ENCODE results near the gene OLAH. TPM values are rescaled to one million over a fixed set of nuclear protein-coding genes. Genes with fewer than 3 reads are reported as not detected.

The OLAH gene
- total RNA-seq, 1 donor from 2014 or later, result 0.59 TPM

- TF ChIP-seq CTCF (IDR thresholded peaks at IDR 0.05), result no peak
- H3K36me3 Mint-ChIP-seq (ENCODE audit: unreplicated experiment), result peaks cover 8% of the 10 kb centered on the region
- no peaks in the 10 kb centered on the region for H3K4me1 Mint-ChIP-seq (ENCODE audit: unreplicated experiment)
- DNase-seq (ENCODE audit: extremely low spot score, unreplicated experiment), result no peak
- H3K9me3 Mint-ChIP-seq (ENCODE audit: unreplicated experiment), result peaks cover 19% of the 10 kb centered on the region
- no peak overlapping the region for H3K4me3 Mint-ChIP-seq (ENCODE audit: unreplicated experiment)
- H3K27ac Mint-ChIP-seq (ENCODE audit: unreplicated experiment), result no peak overlapping the region
- peaks cover 45% of the 10 kb centered on the region for H3K27me3 Mint-ChIP-seq (ENCODE audit: unreplicated experiment)
These were observed 16.2 kb downstream of the OLAH start for GRCh38 chr10:15059914-15060313.

GRCh38 chr10:15060638-15061037 is 16.9 kb downstream of the OLAH start:
- Mint-ChIP-seq H3K27me3 (ENCODE audit: unreplicated experiment) (peaks cover 43% of the 10 kb centered on the region), H3K9me3 (ENCODE audit: unreplicated experiment) (peaks cover 26% of the 10 kb centered on the region)

GRCh38 chr10:15067154-15067553 is 23.4 kb downstream of the OLAH start:
- Mint-ChIP-seq H3K27ac (ENCODE audit: unreplicated experiment) (no peak overlapping the region), H3K9me3 (ENCODE audit: unreplicated experiment) (peaks cover 17% of the 10 kb centered on the region), H3K4me3 (ENCODE audit: unreplicated experiment) (no peak overlapping the region), H3K27me3 (ENCODE audit: unreplicated experiment) (peaks cover 23% of the 10 kb centered on the region), H3K36me3 (ENCODE audit: unreplicated experiment) (peaks cover 5% of the 10 kb centered on the region), H3K4me1 (ENCODE audit: unreplicated experiment) (no peaks in the 10 kb centered on the region)
- TF ChIP-seq CTCF (IDR thresholded peaks at IDR 0.05), result no peak
- DNase-seq (ENCODE audit: extremely low spot score, unreplicated experiment), result no peak

More at GRCh38 chr10:15060638-15061037, 16.9 kb downstream of the OLAH start:
- H3K27ac Mint-ChIP-seq (ENCODE audit: unreplicated experiment), result no peak overlapping the region
- no peak for DNase-seq (ENCODE audit: extremely low spot score, unreplicated experiment)
- H3K36me3 Mint-ChIP-seq (ENCODE audit: unreplicated experiment), result peaks cover 13% of the 10 kb centered on the region
- no peak overlapping the region for H3K4me3 Mint-ChIP-seq (ENCODE audit: unreplicated experiment)
- no peaks in the 10 kb centered on the region for H3K4me1 Mint-ChIP-seq (ENCODE audit: unreplicated experiment)
- no peak for TF ChIP-seq CTCF (IDR thresholded peaks at IDR 0.05)

- no peak overlapping the region for H3K27ac Mint-ChIP-seq (ENCODE audit: unreplicated experiment)
- no peak for DNase-seq (ENCODE audit: extremely low spot score, unreplicated experiment)
- peaks cover 24% of the 10 kb centered on the region for H3K27me3 Mint-ChIP-seq (ENCODE audit: unreplicated experiment)
- H3K9me3 Mint-ChIP-seq (ENCODE audit: unreplicated experiment), result peaks cover 20% of the 10 kb centered on the region
- H3K4me1 Mint-ChIP-seq (ENCODE audit: unreplicated experiment), result no peaks in the 10 kb centered on the region
- no peak for TF ChIP-seq CTCF (IDR thresholded peaks at IDR 0.05)
- peaks cover 8% of the 10 kb centered on the region for H3K36me3 Mint-ChIP-seq (ENCODE audit: unreplicated experiment)
- H3K4me3 Mint-ChIP-seq (ENCODE audit: unreplicated experiment), result no peak overlapping the region
These were observed 25.1 kb downstream of the OLAH start for GRCh38 chr10:15068802-15069201.

- Mint-ChIP-seq H3K4me1 (ENCODE audit: unreplicated experiment) (no peaks in the 10 kb centered on the region), H3K4me3 (ENCODE audit: unreplicated experiment) (no peak overlapping the region), H3K9me3 (ENCODE audit: unreplicated experiment) (peaks cover 19% of the 10 kb centered on the region), H3K27me3 (ENCODE audit: unreplicated experiment) (peaks cover 22% of the 10 kb centered on the region), H3K27ac (ENCODE audit: unreplicated experiment) (no peak overlapping the region), H3K36me3 (ENCODE audit: unreplicated experiment) (peaks cover 8% of the 10 kb centered on the region)
- DNase-seq (ENCODE audit: extremely low spot score, unreplicated experiment), result no peak
- no peak for TF ChIP-seq CTCF (IDR thresholded peaks at IDR 0.05)
These were observed 25.5 kb downstream of the OLAH start for GRCh38 chr10:15069230-15069629.

Data from osteocyte (in vitro differentiated cells).